ENCODE data around the gene ENG.
"Not testable (repeated sequence)": the region's sequence is repeated elsewhere in the genome, so short reads cannot be mapped to it uniquely, and the experiment has no call there.

ENG gene

DNA sequence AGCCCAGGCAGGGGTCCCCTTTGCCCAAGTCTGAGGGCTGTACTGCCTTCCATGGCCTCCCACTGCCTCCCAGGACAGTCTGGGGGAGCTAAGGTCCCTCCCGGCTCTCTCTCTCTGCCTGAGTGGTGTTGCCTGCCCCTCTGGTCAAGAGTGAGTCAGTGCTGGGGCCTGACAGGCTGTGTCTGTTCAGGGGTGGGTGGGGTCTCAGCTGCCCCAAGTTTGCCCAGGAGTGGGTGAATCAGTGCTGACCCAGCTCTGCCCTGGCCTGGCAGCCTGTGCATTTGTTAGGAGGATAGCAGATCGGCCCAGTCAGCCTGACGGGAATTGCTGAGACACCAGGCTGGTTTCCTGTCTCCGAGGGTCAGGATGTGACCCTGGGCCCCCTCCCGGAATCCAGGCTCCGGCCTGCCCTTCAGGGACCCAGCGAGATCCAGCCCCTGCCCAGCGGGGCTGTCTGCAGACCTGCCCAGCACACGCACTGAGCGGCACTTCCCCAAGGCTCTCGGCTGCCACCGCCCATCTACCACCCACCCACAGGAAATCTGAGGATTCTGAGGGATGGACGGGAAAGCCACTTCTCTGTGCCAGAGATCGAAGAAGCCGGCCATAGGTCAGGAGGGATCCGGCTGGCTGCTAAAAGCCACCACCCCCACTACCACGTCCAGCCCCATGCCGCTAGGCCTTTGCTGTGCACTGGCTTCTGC, 15.9 kb downstream of the ENG start:
- DNase-seq = no peak

DNA sequence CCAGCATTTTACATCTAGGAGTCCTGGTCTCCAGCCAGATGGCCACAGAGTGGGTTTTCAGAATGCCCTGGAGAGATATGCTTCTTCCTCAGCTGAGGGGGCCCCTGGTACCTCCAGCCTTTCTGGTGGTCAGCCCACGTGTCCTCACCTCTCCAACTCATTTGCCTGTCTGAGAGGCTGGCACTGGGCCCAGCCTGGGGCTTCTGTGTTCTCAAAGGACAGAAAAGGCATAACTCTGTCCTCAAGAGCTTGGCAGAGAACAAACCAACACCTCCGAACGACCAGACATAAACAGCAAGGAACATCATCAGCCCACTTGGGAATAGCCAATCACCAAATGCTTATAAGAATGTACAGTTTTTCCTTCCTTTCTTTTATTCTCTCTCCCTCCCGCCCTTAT, 17.1 kb downstream of the ENG start:
- DNase-seq = no peak

DNA sequence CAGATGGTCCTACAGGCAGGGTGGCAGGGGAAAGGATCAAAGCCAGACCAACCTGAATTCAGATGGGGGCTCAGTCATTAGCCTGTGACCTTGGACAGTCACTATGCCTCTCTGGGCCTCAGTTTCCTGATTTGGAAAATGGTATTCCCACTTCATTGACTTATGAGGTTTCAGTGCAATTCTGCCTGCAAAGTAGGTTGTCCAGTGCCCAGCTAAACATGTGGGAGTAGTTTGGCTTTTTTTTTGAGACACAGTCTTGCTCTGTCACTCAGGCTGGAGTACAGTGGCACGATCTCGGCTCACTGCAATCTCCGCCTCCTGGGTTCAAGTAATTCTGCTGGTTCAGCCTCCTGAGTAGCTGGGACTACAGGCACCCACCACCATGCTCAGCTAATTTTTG, 17.9 kb downstream of the ENG start:
- DNase-seq = not testable (repeated sequence)

DNA sequence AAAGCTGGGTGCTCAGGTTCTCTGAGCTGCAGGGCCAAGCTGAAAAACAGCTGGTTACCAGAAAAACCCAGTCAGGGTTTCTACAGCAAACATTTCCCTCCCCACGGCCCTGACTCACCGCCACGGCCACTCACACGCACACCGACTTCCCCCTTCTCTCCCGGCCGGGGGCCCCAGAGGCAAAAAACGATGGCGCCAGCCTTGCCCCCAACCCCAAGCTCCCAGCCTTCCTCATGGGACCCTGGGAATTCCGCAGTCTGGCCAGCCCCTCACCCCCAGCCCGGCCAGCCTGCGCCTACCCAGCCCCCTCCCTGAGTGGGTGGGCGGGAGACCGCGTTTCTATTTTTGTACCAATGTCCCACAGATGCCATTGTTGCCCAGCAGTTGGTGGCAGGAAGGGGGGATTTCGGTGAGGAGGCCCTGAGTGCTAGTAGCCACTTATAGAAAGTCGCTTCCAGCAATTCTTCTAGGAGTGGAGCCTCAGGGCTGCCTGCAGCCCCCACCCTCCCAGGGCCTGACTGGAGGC, 18.4 kb downstream of the ENG start:
- no peak for DNase-seq

DNA sequence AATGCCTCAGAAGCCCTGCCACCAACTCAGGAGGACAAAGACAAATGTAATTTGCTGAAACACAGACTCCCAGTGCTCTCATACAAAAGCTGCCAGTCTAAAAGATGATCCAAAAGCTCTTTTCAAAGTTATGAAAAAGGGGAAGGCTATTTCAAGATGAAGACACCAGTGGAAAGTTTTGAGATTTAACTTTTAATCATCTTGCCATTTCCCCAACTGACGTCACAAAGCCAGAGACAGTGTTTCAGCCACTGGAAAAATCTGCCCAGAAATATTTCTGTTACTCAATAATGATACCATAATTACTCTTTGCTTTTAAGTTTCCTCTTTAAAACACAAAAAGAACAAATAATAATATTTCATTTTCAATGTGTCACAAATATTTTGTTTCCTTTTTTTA, 20.9 kb downstream of the ENG start:
- no peak for DNase-seq

DNA sequence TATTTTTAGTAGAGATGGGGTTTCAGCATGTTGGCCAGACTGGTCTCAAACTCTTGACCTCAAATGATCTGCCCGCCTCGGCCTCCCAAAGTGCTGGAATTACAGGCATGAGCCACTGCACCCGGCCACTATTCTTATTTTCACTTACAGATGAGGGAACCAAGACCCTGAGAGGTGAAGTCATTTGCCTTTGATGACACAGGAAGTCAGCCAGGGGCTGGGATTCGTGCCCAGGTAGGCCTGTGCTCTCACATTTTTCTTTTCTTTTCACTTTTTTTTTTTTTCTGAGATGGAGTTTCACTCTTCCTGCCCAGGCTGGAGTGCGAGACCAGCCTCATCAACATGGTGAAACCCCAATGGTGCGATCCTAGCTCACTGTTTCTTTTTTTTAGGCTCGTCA, 22.2 kb downstream of the ENG start:
- DNase-seq = no peak

DNA sequence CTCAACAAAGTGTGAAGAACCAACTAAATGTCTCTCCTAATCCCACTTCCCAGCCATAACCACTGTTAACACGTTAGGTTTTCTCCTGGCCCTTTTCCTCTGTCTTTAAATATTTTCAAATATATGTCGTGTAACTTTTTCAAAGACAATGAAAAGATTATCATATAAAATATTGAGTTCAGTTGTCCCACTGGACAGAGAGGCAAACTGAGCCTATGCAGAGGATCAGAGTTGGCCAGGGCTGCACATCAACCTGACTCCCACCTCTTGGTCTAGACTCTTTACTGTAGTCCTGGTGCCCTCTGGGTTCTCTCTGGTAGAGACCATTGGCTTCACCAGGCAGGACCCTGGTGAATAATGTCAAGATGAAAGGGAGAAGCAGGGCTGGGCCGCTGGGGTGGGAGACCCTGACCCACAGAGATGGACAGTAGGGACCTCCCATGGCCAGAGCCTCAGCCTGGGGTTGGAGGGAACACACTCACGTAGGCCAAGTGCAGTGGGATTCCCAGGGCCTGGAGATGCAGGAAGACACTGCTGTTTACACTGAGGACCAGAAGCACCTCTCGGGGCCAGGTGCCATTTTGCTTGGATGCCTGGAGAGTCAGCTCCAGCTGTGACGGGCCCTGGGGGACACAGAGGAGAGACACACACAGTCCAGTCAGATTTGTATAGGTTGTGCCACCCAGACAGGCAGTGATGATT, 25.1 kb downstream of the ENG start:
- no peak for DNase-seq

DNA sequence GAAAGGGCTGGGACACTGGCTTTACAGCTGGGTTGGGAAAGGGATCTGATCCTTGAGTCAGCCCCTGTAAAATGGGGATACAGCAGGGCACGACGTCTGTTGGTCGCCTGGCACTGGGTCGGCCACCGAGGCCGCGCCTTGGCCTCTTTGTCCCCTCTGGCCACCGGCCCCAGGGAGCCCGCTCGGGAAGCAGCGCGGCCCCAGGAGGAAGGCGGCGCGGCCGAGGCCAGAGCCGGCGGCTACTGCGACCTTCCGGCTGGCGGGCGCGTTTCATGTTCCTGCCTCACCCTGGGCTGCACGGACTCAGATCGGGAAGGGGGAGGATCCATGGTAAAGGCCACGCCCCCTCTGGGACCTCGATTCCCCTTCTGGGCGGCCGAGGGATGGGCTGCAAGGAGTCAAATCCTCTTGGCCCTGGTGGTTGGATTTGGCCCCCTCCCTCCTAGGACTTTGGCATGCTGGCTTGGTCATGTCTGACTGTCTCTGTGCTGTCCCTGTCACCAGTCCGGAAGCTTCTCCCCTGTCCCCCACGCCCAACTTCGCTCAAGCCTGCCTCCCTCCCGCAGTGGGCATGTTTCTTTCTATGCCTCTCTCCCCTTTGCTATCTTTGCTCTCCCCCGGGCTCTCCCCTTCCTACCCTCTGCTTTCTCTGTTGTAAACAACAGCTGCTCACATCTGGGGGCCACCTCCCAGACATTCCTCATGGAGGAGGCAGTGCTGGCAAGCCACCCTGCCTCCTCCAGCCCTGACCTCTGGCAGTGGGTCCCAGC, 26.0 kb downstream of the ENG start:
- DNase-seq = no peak

DNA sequence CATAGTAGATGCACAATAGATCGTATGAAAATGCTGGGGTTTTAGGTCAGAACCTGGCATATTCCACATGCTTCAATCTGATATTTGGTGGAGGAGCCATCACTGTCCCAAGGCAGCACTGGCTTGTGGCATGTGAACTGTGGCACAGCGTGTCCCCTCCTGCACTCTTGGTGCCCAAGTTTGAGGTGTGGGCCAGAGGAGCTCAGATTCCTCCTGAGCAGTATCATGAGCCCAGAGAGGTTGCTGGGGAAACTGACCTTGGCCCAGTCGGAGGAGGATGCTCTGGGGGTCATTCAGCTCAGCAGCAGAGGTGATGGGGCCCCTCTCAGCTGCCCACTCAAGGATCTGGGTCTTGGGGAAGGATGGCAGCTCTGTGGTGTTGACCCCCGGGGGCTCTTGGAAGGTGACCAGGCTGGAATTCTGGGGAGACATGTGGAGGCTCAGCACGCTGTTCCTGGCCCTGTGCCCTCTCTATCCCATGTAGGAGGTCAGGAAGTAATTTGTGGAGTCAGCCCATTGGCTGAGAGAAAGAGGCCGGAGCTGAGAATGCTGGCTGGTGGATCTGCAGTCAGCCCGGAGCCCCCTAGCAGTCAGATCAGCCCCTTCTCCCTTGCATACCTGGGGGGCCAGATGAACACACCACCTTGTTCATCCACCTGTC, 28.1 kb downstream of the ENG start:
- no peak for DNase-seq

DNA sequence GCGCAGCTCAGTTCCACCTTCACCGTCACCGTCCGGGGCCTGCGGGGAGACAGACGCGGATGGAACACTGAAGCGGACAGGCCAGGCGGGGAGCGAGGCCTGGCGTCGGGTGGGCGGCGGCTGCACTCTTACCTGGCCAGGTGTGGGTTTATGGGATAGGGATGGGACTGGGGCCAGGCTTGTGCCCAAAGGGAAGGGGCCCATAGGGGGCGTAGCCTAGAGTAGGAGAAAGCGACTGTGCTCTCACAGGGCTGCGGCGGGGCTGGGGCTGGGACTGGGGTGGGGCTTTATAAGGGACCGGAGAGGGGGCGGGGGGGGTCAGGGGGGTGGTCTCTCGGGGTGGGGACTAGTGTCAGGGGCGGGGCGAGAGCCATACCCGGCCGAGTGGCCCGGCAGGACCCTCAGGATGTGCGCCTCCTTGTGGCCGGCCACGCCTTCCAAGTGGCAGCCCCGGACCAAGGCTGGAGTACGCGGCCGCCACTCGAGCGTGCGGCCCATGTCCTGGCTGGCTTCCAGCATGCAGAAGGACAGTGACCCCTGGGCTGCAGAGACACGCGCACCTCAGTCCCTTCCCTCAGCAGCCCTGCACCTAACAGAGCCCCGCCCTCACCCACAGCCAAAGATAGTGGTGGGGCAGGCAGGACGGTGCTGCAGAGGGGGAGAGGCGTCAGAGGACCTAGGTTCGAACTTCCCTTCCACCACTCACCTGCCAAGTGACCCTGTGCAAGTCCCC, 29.0 kb downstream of the ENG start:
- DNase-seq = no peak

DNA sequence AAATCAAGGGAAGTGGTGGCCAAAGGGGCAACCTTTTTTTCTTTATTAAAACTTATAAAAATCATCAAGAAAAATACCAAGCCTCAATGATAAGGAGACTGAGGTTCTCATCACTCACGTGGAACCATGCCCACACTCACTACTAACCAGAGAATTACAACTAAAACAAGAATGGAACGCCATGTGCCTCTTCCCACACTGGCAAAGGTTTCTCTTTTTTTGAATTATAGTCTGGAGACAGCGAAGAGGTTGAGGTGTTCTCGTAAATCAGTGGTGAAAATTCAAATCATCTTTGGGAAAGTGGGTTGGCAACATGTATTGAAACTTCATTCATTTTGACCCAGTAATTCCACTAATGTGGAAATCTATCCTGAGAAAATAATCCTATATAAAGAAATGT, 32.4 kb downstream of the ENG start:
- DNase-seq = no peak

DNA sequence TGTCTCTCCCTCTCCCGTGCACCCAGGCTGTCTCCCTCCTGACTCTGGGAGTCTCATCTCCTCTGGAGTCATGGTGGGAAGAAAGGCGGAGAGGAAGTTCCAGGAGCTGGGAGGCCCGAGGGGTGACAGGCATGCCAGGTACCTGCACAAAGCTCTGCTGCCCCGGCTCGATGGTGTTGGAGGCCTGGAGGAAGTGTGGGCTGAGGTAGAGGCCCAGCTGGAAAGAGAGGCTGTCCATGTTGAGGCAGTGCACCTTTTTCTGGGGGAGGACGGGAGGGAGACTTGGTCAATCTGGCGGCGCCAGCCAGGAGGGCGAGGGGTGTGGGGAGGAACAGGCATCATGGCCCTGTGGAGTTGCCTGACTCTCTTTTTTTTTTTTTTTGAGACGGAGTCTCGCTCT, 35.9 kb downstream of the ENG start:
- no peak for DNase-seq

DNA sequence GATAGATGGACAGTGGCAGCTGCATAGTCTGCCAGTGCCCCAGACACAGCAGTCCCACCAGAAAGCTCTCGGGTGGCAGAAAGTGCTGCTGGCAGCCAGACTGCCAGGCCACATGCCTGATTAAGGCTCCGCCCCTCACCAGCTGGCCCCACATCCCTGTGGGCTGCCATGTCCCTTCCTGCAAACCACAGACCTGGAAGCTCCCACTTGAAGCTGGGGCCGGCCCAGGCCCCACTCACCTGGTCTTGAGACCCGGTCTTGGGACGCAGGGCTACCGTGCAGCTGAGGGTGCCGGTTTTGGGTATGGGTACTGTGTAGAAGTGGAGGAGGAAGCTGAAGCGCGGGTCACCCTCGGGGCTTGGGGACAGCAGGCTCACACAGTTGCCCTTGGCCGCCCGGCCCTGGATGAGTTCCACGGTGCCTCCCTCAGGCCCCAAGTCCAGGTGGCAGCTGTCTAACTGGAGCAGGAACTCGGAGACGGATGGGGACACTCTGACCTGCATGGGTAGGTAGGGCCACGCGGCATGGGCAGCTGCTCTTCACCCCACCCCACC, 36.5 kb downstream of the ENG start:
- DNase-seq = peak in 1 of 2 experiments; percentile 14

DNA sequence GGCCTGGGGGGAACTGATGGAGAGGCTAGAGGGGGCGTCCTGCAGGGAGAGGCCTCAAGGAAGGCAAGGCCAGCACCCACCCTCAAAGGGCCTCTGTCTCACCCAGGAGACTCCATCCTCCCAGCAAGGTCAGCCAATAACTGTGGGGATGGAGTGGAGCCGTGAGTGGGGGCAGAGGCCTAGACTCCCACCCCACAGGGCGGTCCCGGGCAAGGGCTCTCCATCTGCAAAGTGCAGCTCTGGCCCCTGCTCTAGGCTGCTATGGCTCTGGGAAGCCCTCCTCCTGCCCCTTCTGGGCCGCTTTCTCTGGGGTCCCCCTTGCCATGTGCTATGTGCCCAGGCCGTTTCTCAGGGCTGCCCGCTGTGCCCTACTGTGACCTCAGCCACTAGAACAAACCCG, 37.7 kb downstream of the ENG start:
- DNase-seq = no peak

DNA sequence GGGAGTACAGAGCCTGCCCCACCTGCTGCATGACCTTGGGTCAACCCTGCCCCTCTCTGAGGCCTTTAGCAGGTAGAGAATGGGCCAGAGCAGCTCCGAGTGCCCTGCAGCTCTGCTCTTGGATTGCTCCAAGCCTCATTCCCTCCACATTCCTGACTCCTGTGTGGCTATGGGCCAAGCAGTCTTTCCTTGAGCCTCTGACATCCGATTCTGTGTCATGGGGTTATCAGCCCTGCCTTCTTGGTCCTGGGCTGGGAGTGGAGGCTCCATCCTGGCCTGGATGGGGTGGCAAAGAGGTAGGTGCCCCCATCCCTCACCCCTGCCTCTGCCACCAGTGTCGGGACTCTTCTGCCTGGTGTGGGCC, 38.1 kb downstream of the ENG start:
- DNase-seq = no peak

DNA sequence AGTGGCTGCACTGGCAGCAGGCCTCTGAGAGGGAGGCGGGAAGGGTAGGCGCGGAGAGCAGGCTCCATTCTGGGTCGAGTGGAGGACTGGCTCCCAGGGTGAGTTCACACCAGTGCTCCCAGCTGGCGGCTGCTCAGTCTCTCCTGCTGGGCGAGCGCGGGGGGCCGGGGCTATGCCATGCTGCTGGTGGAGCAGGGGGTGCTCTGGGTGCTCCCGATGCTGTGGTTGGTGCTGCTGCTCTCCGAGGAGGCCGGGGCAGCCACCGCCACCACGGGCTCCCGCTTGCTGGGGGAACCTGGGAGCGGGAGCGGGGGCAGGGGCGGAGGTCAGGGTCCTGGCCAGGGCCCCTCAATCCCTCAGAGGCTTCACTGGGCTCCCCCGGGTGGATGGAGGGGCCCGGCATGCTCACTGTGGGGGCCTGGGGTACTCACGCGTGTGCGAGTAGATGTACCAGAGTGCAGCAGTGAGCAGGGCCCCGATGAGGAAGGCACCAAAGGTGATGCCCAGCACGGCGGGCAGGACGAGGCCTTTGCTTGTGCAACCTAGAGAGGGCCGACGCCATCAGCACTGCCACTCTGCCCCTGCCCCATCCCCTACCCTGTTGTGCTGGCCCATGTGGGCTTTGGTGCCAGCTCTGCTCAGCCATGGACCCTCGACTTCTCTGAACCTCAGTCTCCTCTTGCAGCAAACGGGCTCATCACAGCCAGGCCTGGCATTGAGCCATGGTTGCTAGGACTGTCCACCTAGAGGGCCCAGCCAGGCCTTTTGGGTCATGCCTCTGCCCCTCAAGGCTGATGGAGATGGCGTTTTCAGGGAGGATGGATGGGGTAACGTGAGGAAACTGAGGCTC, 38.7 kb downstream of the ENG start:
- no peak for DNase-seq

DNA sequence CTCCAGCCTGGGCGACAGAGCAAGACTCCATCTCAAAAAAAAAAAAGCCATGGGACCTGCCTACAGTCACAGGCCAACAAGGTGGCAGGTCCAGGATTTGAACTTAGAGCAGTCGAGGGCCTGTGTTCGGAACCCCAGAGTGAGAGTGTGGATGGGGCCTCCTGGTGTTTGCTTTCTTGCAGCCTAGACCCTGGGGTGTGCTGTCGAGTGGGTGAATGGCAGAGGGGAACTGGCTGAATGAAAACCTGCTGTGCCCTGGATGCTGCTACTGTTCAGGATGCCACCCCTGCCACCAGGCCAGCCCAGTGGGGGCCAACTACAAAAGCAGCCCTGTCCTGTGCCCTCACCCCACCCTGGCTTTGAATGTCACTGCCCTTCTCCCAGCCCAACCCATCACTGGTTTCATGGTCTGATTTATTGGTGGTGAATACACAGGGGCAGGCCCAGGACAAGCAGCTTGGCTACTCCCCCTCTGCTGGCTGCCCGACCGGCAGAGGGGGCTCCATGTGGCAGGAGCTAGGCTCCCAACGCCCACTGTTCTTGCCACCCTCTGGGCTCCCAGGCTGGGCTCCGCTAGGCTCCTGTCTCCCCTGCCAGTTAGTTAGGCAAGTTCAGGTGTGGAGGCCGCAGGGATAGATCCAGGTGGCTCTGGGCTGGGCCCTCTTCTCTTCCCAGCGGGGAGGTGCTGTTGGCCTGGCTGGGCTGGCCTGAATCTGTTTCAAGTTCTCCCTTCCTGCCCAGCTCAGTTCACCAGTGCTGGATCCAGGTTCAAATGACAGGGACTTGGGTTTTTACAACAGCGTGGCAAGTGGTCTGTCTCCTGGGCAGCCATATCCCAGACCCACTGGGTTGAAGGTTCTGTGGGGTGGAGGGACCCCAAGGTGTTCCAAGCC, 39.6 kb downstream of the ENG start:
- no peak for DNase-seq

DNA sequence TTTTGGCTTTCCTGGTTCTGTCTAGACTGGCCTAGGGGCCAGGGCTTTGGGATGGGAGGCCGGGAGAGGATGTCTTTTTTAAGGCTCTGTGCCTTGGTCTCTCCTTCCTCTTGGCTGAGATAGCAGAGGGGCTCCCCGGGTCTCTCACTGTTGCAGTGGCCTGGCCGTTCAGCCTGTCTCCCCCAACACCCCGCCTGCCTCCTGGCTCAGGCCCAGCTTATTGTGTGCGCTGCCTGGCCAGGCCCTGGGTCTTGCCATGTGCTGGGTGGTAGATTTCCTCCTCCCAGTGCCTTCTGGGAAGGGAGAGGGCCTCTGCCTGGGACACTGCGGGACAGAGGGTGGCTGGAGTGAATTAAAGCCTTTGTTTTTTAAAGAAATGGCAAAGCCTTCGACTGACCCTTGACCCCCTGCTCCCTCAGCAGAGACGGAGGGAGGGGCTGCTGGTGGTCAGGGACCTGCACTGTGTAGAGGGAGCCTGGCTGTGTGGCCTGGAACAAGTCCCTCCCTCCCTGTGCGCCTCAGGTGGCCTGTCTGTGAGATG, 40.7 kb downstream of the ENG start:
- DNase-seq = no peak

DNA sequence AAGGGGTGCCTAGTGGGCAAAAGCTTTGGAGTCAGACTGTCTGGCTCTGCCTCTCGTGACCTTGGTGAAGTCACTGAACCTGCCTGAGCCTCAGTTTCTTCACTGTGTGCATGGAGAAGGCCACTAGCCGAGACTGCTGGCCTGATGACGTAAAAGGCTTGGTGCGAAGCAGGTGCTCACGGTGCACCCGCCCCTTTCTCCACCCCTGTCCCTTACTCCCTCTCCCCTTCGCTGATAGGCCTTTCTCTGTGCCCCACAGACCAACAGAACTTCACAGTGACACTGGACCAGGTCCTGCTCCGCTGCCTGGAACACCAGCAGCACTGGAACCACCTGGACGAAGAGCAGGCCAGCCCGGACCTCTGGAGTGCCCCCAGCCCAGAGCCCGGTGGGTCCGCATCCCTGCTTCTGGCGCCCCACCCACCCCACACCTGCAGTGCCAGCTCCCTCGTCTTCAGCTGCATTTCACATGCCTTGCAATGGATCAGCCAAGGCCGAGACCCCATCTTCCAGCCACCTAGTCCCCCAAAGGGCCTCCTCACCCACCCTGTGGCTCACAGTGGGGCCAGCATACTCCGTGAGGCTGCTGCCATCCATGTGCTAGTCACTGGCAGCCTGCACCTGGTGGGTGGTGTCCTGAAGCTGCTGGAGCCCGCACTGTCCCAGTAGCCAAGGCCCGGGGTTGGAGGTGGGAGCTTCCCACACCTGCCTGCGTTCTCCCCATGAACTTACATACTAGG, 41.4 kb downstream of the ENG start:
- no peak for DNase-seq

All from NCI-H446 (cell line).